Gastroesophageal sphincter (tissue), 4 donors: Measurements from ENCODE around the gene ANAPC16. TPM values are rescaled to one million over a fixed set of nuclear protein-coding genes. Genes with fewer than 3 reads are reported as not detected.
"Not testable (repeated sequence)": the region's sequence is repeated elsewhere in the genome, so short reads cannot be mapped to it uniquely, and the experiment has no call there.

ENCODE experiments used
- ATAC-seq: fragments of 150-250 bp; one replicate; pipeline ENCODE4 v1.9.1; 2016; ENCODE audit warnings: mild to moderate bottlenecking, moderate library complexity
- H3K27ac ChIP-seq, 4 donors: fragments of 200-600 bp; sonication (generic) in 3 of 4; 1 replicate in 3 of 4; 2 replicates in 1 of 4; pipeline ENCODE4 v1.5.1; 2016 to 2019
- H3K27me3 ChIP-seq: fragments of 200-600 bp; sonication (generic); one replicate; pipeline ENCODE4 v1.5.1; 2019
- H3K36me3 ChIP-seq, 2 donors: fragments of 200-600 bp; sonication (generic); one replicate each; pipeline ENCODE4 v1.5.1; 2019; ENCODE audit warnings: control low read depth in 1 of 2
- H3K4me1 ChIP-seq, 3 donors: fragments of 200-600 bp; sonication (generic); 1 replicate in 2 of 3; 2 replicates in 1 of 3; pipeline ENCODE4 v1.5.1; 2016 to 2019; ENCODE audit warnings: control low read depth in 2 of 3
- H3K4me3 ChIP-seq, 2 donors: fragments of 200-600 bp; sonication (generic); one replicate each; pipeline ENCODE4 v1.5.1; 2019; ENCODE audit warnings: mild to moderate bottlenecking in 1 of 2, moderate library complexity in 1 of 2
- H3K9me3 ChIP-seq, 3 donors: fragments of 200-600 bp; sonication (generic); one replicate each; pipeline ENCODE4 v1.5.1; 2017 to 2019; ENCODE audit warnings: control low read depth in 2 of 3
- CTCF ChIP-seq, 4 experiments: fragments of 200-600 bp in 2 of 4; fragments of 450-650 bp in 2 of 4; sonication (generic) in 1 of 4; IDR thresholded peaks; one replicate each; pipeline ENCODE4 v1.5.1; 2017 to 2019; ENCODE audit warnings: antibody characterized with exemption in 4 of 4, mild to moderate bottlenecking in 2 of 4, moderate library complexity in 2 of 4
- EP300 ChIP-seq: sonication (generic); formaldehyde crosslinking; IDR thresholded peaks from one replicate; pipeline ENCODE4 v1.6.1; 2017; ENCODE audit warnings: antibody characterized with exemption, mild to moderate bottlenecking
- POLR2A ChIP-seq, 2 donors: fragments of 450-650 bp; IDR thresholded peaks; one replicate each; pipeline ENCODE4 v1.6.1; 2017; ENCODE audit warnings: antibody characterized with exemption in 2 of 2, mild to moderate bottlenecking in 2 of 2, moderate library complexity in 1 of 2
- POLR2AphosphoS5 ChIP-seq: sonication (generic); formaldehyde crosslinking; IDR thresholded peaks from one replicate; pipeline ENCODE4 v1.6.1; 2017; ENCODE audit warnings: antibody characterized with exemption
- WGBS, 2 donors: methylation state at CpG; one replicate each; pipeline ENCODE4 v1.1.5; 2018; ENCODE audit warnings: low coverage in 1 of 2; 5-methylcytosine and 5-hydroxymethylcytosine counted together
- total RNA-seq, 4 donors: library from RNA; depleted of rRNA; stranded (reverse); fragments of >200 nt; gene quantifications; one replicate each; pipeline ENCODE4 v1.1.0, GENCODE V29; 2016

Gene ANAPC16
- total RNA-seq, 4 donors from 2014 or later = 133 to 196 (median 156) TPM

DNA sequence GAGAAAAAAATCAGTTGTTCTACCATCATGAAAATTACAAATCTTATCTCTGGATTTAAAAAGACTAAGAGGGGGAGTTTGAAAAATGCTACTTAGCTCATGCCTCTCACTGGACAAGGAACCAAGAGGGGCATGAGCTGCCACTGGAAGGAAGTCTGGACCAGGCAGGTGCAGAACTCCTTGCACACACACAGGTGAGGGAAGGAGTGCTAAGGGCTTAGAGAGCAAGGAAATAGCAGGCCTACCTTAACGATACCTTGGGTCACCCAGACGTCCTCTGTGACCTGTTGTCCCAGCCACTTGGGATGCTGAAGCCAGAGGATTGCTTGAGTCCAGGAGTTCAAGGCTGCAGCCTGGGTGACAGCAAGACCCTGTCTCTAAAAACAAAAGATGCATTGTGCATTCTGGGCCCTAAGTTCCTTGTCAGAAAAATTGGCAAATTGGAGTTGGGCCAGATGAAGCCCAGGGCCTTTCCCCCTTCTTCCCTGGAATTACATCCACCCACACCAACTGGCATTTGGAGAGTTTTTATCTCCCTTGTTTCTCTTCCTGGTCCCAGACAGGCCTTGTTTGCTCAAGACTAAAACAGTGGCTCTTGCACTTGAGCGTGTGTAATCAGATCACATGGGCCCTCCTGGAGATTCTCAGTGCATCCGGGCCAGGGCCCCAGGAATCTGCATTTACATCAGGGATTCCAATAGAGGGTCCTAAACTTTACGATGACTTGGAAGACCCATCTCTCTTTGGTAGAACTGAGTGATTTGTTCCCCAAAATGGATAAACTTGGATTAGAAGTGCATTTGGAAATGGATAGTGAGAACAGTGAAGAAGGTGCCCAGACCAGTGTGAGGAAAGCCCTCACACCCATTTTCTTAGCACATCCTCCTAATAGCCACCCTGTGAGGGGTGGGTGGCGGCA lies 60.9 kb downstream of the ANAPC16 start:
- Histone ChIP-seq H3K36me3 (peaks cover 0 to 23% of the 10 kb centered on the region in 2 donors), H3K27ac (peak overlapping the region; percentile 20 to 100 (median 98)), H3K27me3 (no peaks in the 10 kb centered on the region), H3K9me3 (no peaks in the 10 kb centered on the region), H3K4me3 (peak overlapping the region; percentile 56 to 94), H3K4me1 (peaks cover 0 to 35% (median 9%) of the 10 kb centered on the region in 3 donors)
- no peak for TF ChIP-seq CTCF (IDR thresholded peaks at IDR 0.05)
- TF ChIP-seq POLR2A (IDR thresholded peaks at IDR 0.05) = peak in 1 of 2 donors; percentile 23
- WGBS, 2 donors = 51 to 56% methylated on average over 2 to 5 of the region's 6 CpGs
- ATAC-seq = no peak

GRCh38 chr10:72277340-72277995 lies 61.7 kb downstream of the ANAPC16 start:
- H3K36me3 ChIP-seq = peaks cover 0 to 23% of the 10 kb centered on the region in 2 donors
- ATAC-seq = no peak
- peaks cover 0 to 28% (median 2%) of the 10 kb centered on the region in 3 donors for H3K4me1 ChIP-seq
- peak overlapping the region in 1 of 2 donors; percentile 94 for H3K4me3 ChIP-seq
- H3K9me3 ChIP-seq = no peaks in the 10 kb centered on the region
- TF ChIP-seq CTCF (IDR thresholded peaks at IDR 0.05) (no peak), EP300 (no peak), POLR2AphosphoS5 (no peak), POLR2A (IDR thresholded peaks at IDR 0.05) (no peak)
- WGBS, 2 donors = 80 to 100% methylated on average over 1 to 3 of the region's 5 CpGs
- H3K27ac ChIP-seq = peak overlapping the region in 3 of 4 donors; percentile 97 to 100 (median 100)
- H3K27me3 ChIP-seq = no peaks in the 10 kb centered on the region

GRCh38 chr10:72277996-72278667 lies 62.3 kb downstream of the ANAPC16 start:
- peaks cover 0 to 23% of the 10 kb centered on the region in 2 donors for H3K36me3 ChIP-seq
- 77 to 90% methylated on average over 3 of the region's 3 CpGs for WGBS, 2 donors
- no peak for ATAC-seq
- H3K27me3 ChIP-seq = no peaks in the 10 kb centered on the region
- no peaks in the 10 kb centered on the region for H3K9me3 ChIP-seq
- H3K27ac ChIP-seq = peak overlapping the region in 2 of 4 donors; percentile 97 to 100
- peaks cover 0 to 25% (median 0%) of the 10 kb centered on the region in 3 donors for H3K4me1 ChIP-seq
- TF ChIP-seq CTCF (IDR thresholded peaks at IDR 0.05) (no peak), EP300 (no peak), POLR2AphosphoS5 (no peak), POLR2A (IDR thresholded peaks at IDR 0.05) (no peak)
- no peak overlapping the region for H3K4me3 ChIP-seq

GRCh38 chr10:72278668-72279393 lies 63.0 kb downstream of the ANAPC16 start:
- ATAC-seq = no peak
- no peak for TF ChIP-seq POLR2A (IDR thresholded peaks at IDR 0.05)
- TF ChIP-seq EP300 = no peak
- TF ChIP-seq POLR2AphosphoS5 = no peak
- TF ChIP-seq CTCF (IDR thresholded peaks at IDR 0.05) = no peak
- H3K27ac ChIP-seq = peak overlapping the region in 2 of 4 donors; percentile 97 to 100

DNA sequence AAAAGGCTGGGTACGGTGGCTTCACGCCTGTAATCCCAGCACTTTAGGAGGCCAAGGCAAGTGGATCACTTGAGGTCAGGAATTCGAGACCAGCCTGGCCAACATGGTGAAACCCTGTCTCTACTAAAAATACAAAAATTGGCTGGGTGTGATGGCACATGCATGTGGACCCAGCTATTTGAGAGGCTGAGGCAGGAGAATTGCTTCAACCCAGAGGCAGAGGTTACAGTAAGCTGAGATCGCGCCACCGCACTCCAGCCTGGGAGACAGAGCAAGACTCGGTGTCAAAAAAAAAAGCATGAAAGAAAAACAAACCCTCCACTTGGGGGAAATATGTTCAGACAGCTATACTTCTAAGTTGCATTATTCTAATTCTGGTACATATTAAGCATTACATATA lies 63.8 kb downstream of the ANAPC16 start:
- Histone ChIP-seq H3K4me1 (peaks cover 0 to 25% (median 0%) of the 10 kb centered on the region in 3 donors), H3K36me3 (peaks cover 0 to 20% of the 10 kb centered on the region in 2 donors)
- ATAC-seq, H3K27ac ChIP-seq, H3K9me3 ChIP-seq, H3K4me3 ChIP-seq, H3K27me3 ChIP-seq: not testable (repeated sequence)
- 89 to 100% methylated on average over 3 to 7 of the region's 7 CpGs for WGBS, 2 donors

More at GRCh38 chr10:72278668-72279393, 63.0 kb downstream of the ANAPC16 start:
- H3K4me3 ChIP-seq = no peak overlapping the region
- WGBS, 2 donors = 88 to 89% methylated on average over 1 to 3 of the region's 5 CpGs
- no peaks in the 10 kb centered on the region for H3K27me3 ChIP-seq
- no peaks in the 10 kb centered on the region for H3K9me3 ChIP-seq
- H3K4me1 ChIP-seq = peaks cover 0 to 25% (median 0%) of the 10 kb centered on the region in 3 donors
- peaks cover 0 to 23% of the 10 kb centered on the region in 2 donors for H3K36me3 ChIP-seq
